Measurements from ENCODE around the gene KRT13. TPM values are rescaled to one million over a fixed set of nuclear protein-coding genes. Genes with fewer than 3 reads are reported as not detected.

KRT13 gene
- total and polyA plus RNA-seq, 2 of the 4 experiments (the other 2 are of a cell fraction), result 0.18 to 0.56 TPM

DNA sequence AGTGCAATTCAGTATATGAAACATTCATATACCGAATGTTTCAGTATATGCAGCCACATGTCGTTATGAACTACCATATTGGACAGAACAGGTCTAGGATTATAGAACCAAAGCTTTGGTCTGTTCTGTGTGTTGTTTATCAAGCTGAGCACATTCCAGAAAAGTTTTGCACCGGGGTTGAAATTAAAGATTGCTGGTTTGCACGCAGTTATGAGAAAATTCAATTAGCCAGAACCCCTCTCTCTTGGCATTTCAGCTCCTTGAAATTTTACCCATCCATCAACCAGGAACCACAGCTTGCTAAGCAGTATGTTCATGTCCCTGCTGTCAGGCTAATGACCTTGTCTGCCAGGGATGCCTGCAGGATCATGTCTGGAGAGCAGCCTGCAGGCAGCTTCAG, 47.7 kb downstream of the KRT13 start:
- H3K14ac ChIP-seq (replicated peaks; ENCODE audit: low read depth, low read length), result no peak overlapping the region
- H3K27ac ChIP-seq (ENCODE audit: insufficient read depth, low read length), result no peak overlapping the region
- in situ Hi-C loops (cut with MboI; ENCODE audit: low sequenced_read_pairs) (no loop called here), intact Hi-C loops (cut with micrococcal nuclease) (no loop called here), dilution Hi-C loops (cut with HindIII; ENCODE audit: low sequenced_read_pairs, unreplicated experiment) (no loop called here)
- no peaks in the 10 kb centered on the region for H3K36me3 ChIP-seq (ENCODE audit: control insufficient read depth, insufficient read depth, low read length)
- no peak overlapping the region for H4K8ac ChIP-seq (ENCODE audit: low read depth in 2 of 2, low read length in 2 of 2)
- no peaks in the 10 kb centered on the region for H3K9me1 ChIP-seq (ENCODE audit: insufficient read depth, low read length)
- H3K23ac ChIP-seq (ENCODE audit: low read depth, low read length), result no peak overlapping the region
- H4K91ac ChIP-seq (ENCODE audit: insufficient read depth, low read depth, low read length), result no peak overlapping the region
- ChIA-PET CTCF (no interaction called here), POLR2A (ENCODE audit: unreplicated experiment) (no interaction called here)
- peaks cover 3% of the 10 kb centered on the region; the same call in 1 of the 2 replicates for H3K9me3 ChIP-seq (ENCODE audit: control insufficient read depth, insufficient read depth, low read length)
- H3K18ac ChIP-seq (ENCODE audit: low read depth, low read length), result no peak overlapping the region
- no peak overlapping the region for H4K5ac ChIP-seq (ENCODE audit: low read depth, low read length)
- DNase-seq (no peak), ATAC-seq (ENCODE audit: low read depth) (no peak)
- no peak overlapping the region for H2BK5ac ChIP-seq (ENCODE audit: low read depth, low read length, poor library complexity, severe bottlenecking)
- BruUV-seq (replicated peaks), result no TSS peak
- TF ChIP-seq CEBPB (IDR thresholded peaks at IDR 0.05; ENCODE audit: low read depth, low read length) (no peak), BHLHE40 (IDR thresholded peaks at IDR 0.05; ENCODE audit: low read depth, low read length) (no peak), POLR2A (IDR thresholded peaks at IDR 0.05; ENCODE audit: low read depth, low read length) (no peak)
- no peak overlapping the region for H3K56ac ChIP-seq (ENCODE audit: extremely low read depth, insufficient read depth, low read length)
- no peak overlapping the region for H2BK120ac ChIP-seq (ENCODE audit: low read depth, low read length)
- H3K9ac ChIP-seq (ENCODE audit: low read depth, low read length), result no peak overlapping the region
- peaks cover 14% of the 10 kb centered on the region for H3K27me3 ChIP-seq (ENCODE audit: control insufficient read depth, insufficient read depth, low read length)
- no peak overlapping the region for H2BK20ac ChIP-seq (ENCODE audit: low read depth, low read length)
- H3K4me2 ChIP-seq (ENCODE audit: low read depth, low read length), result no peak overlapping the region
- WGBS, 2 experiments (ENCODE audit: extremely low coverage in 2 of 2, insufficient read length in 1 of 2), result no CpG with 5 or more reads among the region's 4 CpGs
- H3K4me1 ChIP-seq (ENCODE audit: control insufficient read depth, insufficient read depth, low read length), result peaks cover 2% of the 10 kb centered on the region; the same call in 1 of the 2 replicates
- no peak overlapping the region for H3K4me3 ChIP-seq (ENCODE audit: insufficient read depth, low read depth, low read length)
- no peak overlapping the region for H2AK5ac ChIP-seq (ENCODE audit: low read depth, low read length)
- H2BK15ac ChIP-seq (ENCODE audit: low read depth, low read length), result no peak overlapping the region
- H3K4ac ChIP-seq (ENCODE audit: low read depth, low read length), result no peak overlapping the region
- H2AK9ac ChIP-seq (replicated peaks; ENCODE audit: low read depth, low read length, poor library complexity), result no peak overlapping the region
- no peaks in the 10 kb centered on the region for H3K79me1 ChIP-seq (ENCODE audit: low read depth in 1 of 2, low read length in 2 of 2)
- no peaks in the 10 kb centered on the region for H4K20me1 ChIP-seq (ENCODE audit: insufficient read depth, low read length)
- no peak overlapping the region for H2AFZ ChIP-seq (replicated peaks; ENCODE audit: low read length, poor library complexity)

Measured in IMR-90 (cell line).